H9 (cell line): ENCODE measurements around the gene DYNC1H1. TPM values are rescaled to one million over a fixed set of nuclear protein-coding genes. Genes with fewer than 3 reads are reported as not detected.
"Not testable (repeated sequence)": the region's sequence is repeated elsewhere in the genome, so short reads cannot be mapped to it uniquely, and the experiment has no call there.

ENCODE experiments used
- DNase-seq: peaks from one replicate; pipeline ENCODE4 v3.0.0-alpha.2; 2017
- H2AFZ ChIP-seq: one replicate; pipeline ENCODE4 v1.6.1; 2013; ENCODE audit warnings: mild to moderate bottlenecking, low read length, control low read depth, moderate library complexity
- H2AK5ac ChIP-seq: 2 replicates; pipeline ENCODE4 v1.6.1; 2013; ENCODE audit warnings: low read length, control low read depth, mixed read lengths; ENCODE audit not compliant: insufficient read length
- H2BK120ac ChIP-seq: one replicate; pipeline ENCODE4 v1.6.1; 2013; ENCODE audit warnings: low read depth, mild to moderate bottlenecking, low read length, control low read depth, inconsistent platforms; ENCODE audit not compliant: poor library complexity, severe bottlenecking
- H2BK12ac ChIP-seq: 2 replicates; pipeline ENCODE4 v1.6.1; 2013; ENCODE audit warnings: low read length, control low read depth, mixed read lengths, low read depth; ENCODE audit not compliant: insufficient read length
- H2BK15ac ChIP-seq: 2 replicates; pipeline ENCODE4 v1.6.1; 2013; ENCODE audit warnings: low read depth, low read length, control low read depth
- H2BK20ac ChIP-seq: one replicate; pipeline ENCODE4 v1.6.1; 2013; ENCODE audit warnings: low read depth, mild to moderate bottlenecking, low read length, control low read depth, inconsistent platforms; ENCODE audit not compliant: poor library complexity, severe bottlenecking
- H2BK5ac ChIP-seq: 2 replicates; pipeline ENCODE4 v1.6.1; 2013; ENCODE audit warnings: low read length, control low read depth, mixed read lengths; ENCODE audit not compliant: insufficient read length
- H3K14ac ChIP-seq: 2 replicates; pipeline ENCODE4 v1.6.1; 2013; ENCODE audit warnings: low read length, control low read depth; ENCODE audit not compliant: insufficient read depth
- H3K18ac ChIP-seq: 2 replicates; pipeline ENCODE4 v1.6.1; 2013; ENCODE audit warnings: low read depth, mild to moderate bottlenecking, mixed read lengths, low read length, control low read depth; ENCODE audit not compliant: insufficient read length
- H3K23ac ChIP-seq: 2 replicates; pipeline ENCODE4 v1.6.1; 2013; ENCODE audit warnings: low read length, control low read depth, mixed read lengths, low read depth; ENCODE audit not compliant: insufficient read length
- H3K23me2 ChIP-seq: 2 replicates; pipeline ENCODE4 v1.6.1; 2013; ENCODE audit warnings: low read depth, mild to moderate bottlenecking, mixed read lengths, low read length, control low read depth; ENCODE audit not compliant: insufficient read length, poor library complexity, severe bottlenecking
- H3K27ac ChIP-seq: 2 replicates; pipeline ENCODE4 v1.5.1; 2013; ENCODE audit warnings: low read length, control low read depth, mixed read lengths, low read depth; ENCODE audit not compliant: insufficient read length
- H3K27me3 ChIP-seq: 2 replicates; pipeline ENCODE4 v1.6.1; 2013; ENCODE audit warnings: low read length, control low read depth, inconsistent platforms; ENCODE audit not compliant: insufficient read depth
- H3K4ac ChIP-seq: 2 replicates; pipeline ENCODE4 v1.6.1; 2013; ENCODE audit warnings: low read depth, mild to moderate bottlenecking, control low read depth, inconsistent platforms, low read length, moderate library complexity
- H3K4me1 ChIP-seq: 2 replicates; pipeline ENCODE4 v1.6.1; 2013; ENCODE audit warnings: low read length, control low read depth, inconsistent platforms; ENCODE audit not compliant: insufficient read depth
- H3K4me2 ChIP-seq: 2 replicates; pipeline ENCODE4 v1.6.1; 2013; ENCODE audit warnings: low read length, control low read depth, mixed read lengths; ENCODE audit not compliant: insufficient read length, insufficient read depth
- H3K56ac ChIP-seq: 2 replicates; pipeline ENCODE4 v1.6.1; 2013; ENCODE audit warnings: low read depth, mild to moderate bottlenecking, mixed read lengths, low read length, control low read depth; ENCODE audit not compliant: insufficient read length
- H3K79me1 ChIP-seq: 2 replicates; pipeline ENCODE4 v1.6.1; 2013; ENCODE audit warnings: low read depth, mild to moderate bottlenecking, moderate library complexity, low read length, control low read depth, inconsistent platforms; ENCODE audit not compliant: insufficient read depth, poor library complexity, severe bottlenecking
- H3K79me2 ChIP-seq: 2 replicates; pipeline ENCODE4 v1.6.1; 2013; ENCODE audit warnings: low read length, control low read depth, inconsistent platforms; ENCODE audit not compliant: insufficient read depth
- H3K9ac ChIP-seq: 2 replicates; pipeline ENCODE4 v1.6.1; 2013; ENCODE audit warnings: low read length, control low read depth, mixed read lengths; ENCODE audit not compliant: insufficient read length; ENCODE audit errors: extremely low read depth
- H3K9me3 ChIP-seq: one replicate; pipeline ENCODE4 v1.6.1; 2013; ENCODE audit warnings: low read depth, low read length, inconsistent platforms; ENCODE audit not compliant: control insufficient read depth
- H3T11ph ChIP-seq: one replicate; pipeline ENCODE4 v1.6.1; 2013; ENCODE audit warnings: mild to moderate bottlenecking, low read length, control low read depth, inconsistent platforms
- H4K20me1 ChIP-seq: one replicate; pipeline ENCODE4 v1.6.1; 2013; ENCODE audit not compliant: control insufficient read depth, insufficient read length, insufficient read depth
- H4K5ac ChIP-seq: 2 replicates; pipeline ENCODE4 v1.6.1; 2013; ENCODE audit warnings: low read depth, mild to moderate bottlenecking, mixed read lengths, low read length, control low read depth; ENCODE audit not compliant: insufficient read length
- H4K8ac ChIP-seq: replicated peaks from 2 replicates; pipeline ENCODE4 v1.6.1; 2013; ENCODE audit warnings: low read length, control low read depth, mixed read lengths, low read depth; ENCODE audit not compliant: insufficient read length
- H4K91ac ChIP-seq: 2 replicates; pipeline ENCODE4 v1.6.1; 2013; ENCODE audit warnings: low read depth, mild to moderate bottlenecking, moderate library complexity, mixed read lengths, low read length, control low read depth; ENCODE audit not compliant: insufficient read length
- H3K27ac Mint-ChIP-seq, 3 experiments: 2 replicates in 2 of 3; 3 replicates in 1 of 3; pipeline ENCODE4 v1.8.0; 2020 to 2021; ENCODE audit warnings: mixed read lengths in 3 of 3, mild to moderate bottlenecking in 1 of 3, moderate library complexity in 1 of 3
- H3K27me3 Mint-ChIP-seq: 2 replicates; pipeline ENCODE4 v1.8.0; 2021; ENCODE audit warnings: low read depth, mild to moderate bottlenecking, moderate library complexity, mixed read lengths
- H3K36me3 Mint-ChIP-seq, 3 experiments: 2 replicates in 2 of 3; 3 replicates in 1 of 3; pipeline ENCODE4 v1.8.0; 2020 to 2021; ENCODE audit warnings: low read depth in 3 of 3, mixed read lengths in 3 of 3; ENCODE audit not compliant: insufficient read depth in 1 of 3
- H3K4me1 Mint-ChIP-seq, 2 experiments: 2 replicates each; pipeline ENCODE4 v1.8.0; 2020; ENCODE audit warnings: mixed read lengths in 2 of 2
- H3K4me3 Mint-ChIP-seq, 2 experiments: 2 replicates in 1 of 2; 3 replicates in 1 of 2; pipeline ENCODE4 v1.8.0; 2020 to 2021; ENCODE audit warnings: mild to moderate bottlenecking in 2 of 2, mixed read lengths in 2 of 2, moderate library complexity in 1 of 2
- H3K9me3 Mint-ChIP-seq, 2 experiments: 2 replicates in 1 of 2; 3 replicates in 1 of 2; pipeline ENCODE4 v1.8.0; 2020; ENCODE audit warnings: mild to moderate bottlenecking in 2 of 2, mixed read lengths in 2 of 2, moderate library complexity in 1 of 2
- WGBS: extraction: QIAGEN DNeasy Blood & Tissue Kit; methylation state at CpG from one replicate; pipeline ENCODE4 v1.1.7; 2013; ENCODE audit warnings: missing lambda C conversion rate, low lambda C conversion rate, mixed read lengths; ENCODE audit not compliant: insufficient read length; ENCODE audit errors: extremely low coverage; 5-methylcytosine and 5-hydroxymethylcytosine counted together
- total RNA-seq: library from RNA; stranded (reverse); gene quantifications from 2 replicates; pipeline ENCODE4 v1.2.1, GENCODE V29; 2021
- TF ChIP-seq, protein P1 (sequence below): fragments of 200-600 bp; sonication (generic); conservative IDR thresholded peaks from 3 replicates; pipeline ENCODE4 v1.8.0; 2021; ENCODE audit warnings: antibody characterized with exemption, mild to moderate bottlenecking

The DYNC1H1 gene
- total RNA-seq, 1 experiment from 2014 or later, result 359 TPM

DNA sequence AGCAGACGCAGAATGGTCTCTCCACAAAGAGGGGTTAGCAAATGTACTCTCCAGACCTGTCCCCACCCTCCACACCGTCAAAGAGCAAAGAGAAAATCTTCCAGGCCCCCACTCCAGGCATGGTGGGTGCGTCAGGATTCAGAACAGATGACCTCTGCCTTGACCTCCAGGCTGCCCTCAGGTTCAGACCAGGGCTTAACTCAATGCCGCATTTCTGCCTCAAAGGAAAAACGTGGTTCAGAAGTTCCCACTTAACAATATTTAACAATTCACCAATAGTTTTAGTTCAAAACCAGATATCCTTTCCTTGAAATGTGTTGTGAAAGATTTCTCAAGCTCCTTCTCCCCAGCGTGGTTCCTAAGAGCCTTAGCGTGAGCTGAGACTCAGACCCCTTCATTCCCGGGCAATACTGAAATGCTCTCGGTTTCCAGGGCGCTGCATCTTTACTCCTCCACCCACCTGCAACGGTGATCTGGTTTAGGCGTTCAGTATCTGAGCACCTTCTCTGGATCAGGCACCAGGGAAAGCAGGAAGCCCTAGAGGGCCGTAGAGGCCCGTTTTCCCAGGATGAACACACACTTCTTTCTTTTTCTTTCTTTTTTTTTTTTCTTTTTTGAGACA is 99.5 kb downstream of the DYNC1H1 start:
- H4K8ac ChIP-seq, result no peak overlapping the region
- no CpG with 5 or more reads among the region's 14 CpGs for WGBS
- no peak for DNase-seq
- H3K27me3 ChIP-seq, result no peaks in the 10 kb centered on the region
- no peak overlapping the region for H3K4me3 Mint-ChIP-seq
- no peaks in the 10 kb centered on the region for H3K4me1 ChIP-seq
- no peak overlapping the region for H3K4ac ChIP-seq
- H3K4me1 Mint-ChIP-seq, result peaks cover 5% of the 10 kb centered on the region in 2 experiments
- no peaks in the 10 kb centered on the region for H3K9me3 ChIP-seq
- H3T11ph ChIP-seq, result no peak overlapping the region
- H3K79me1 ChIP-seq, result no peaks in the 10 kb centered on the region
- no peaks in the 10 kb centered on the region for H4K20me1 ChIP-seq
- H4K91ac ChIP-seq, result no peak overlapping the region
- no peak overlapping the region for H3K27ac ChIP-seq
- no peak overlapping the region for H2BK5ac ChIP-seq
- H2BK20ac ChIP-seq, result no peak overlapping the region
- H3K23me2 ChIP-seq, result no peaks in the 10 kb centered on the region
- H3K36me3 Mint-ChIP-seq, result no peaks in the 10 kb centered on the region
- H3K27ac Mint-ChIP-seq, result peak overlapping the region in 1 of 3 experiments; percentile 4; a peak in 2 of 7 replicates
- no peak overlapping the region for H4K5ac ChIP-seq
- no peaks in the 10 kb centered on the region for H3K27me3 Mint-ChIP-seq
- H3K14ac ChIP-seq, result no peak overlapping the region
- no peak overlapping the region for H2AK5ac ChIP-seq
- H3K4me2 ChIP-seq, result no peak overlapping the region
- no peak overlapping the region for H2BK12ac ChIP-seq
- H2BK15ac ChIP-seq, result no peak overlapping the region
- H3K9ac ChIP-seq, result no peak overlapping the region
- H3K56ac ChIP-seq, result no peak overlapping the region
- H3K23ac ChIP-seq, result no peak overlapping the region
- no peaks in the 10 kb centered on the region; a peak in 1 of 5 replicates for H3K9me3 Mint-ChIP-seq
- no peak overlapping the region for H2AFZ ChIP-seq
- no peak overlapping the region for H2BK120ac ChIP-seq
- TF ChIP-seq, protein P1, sequence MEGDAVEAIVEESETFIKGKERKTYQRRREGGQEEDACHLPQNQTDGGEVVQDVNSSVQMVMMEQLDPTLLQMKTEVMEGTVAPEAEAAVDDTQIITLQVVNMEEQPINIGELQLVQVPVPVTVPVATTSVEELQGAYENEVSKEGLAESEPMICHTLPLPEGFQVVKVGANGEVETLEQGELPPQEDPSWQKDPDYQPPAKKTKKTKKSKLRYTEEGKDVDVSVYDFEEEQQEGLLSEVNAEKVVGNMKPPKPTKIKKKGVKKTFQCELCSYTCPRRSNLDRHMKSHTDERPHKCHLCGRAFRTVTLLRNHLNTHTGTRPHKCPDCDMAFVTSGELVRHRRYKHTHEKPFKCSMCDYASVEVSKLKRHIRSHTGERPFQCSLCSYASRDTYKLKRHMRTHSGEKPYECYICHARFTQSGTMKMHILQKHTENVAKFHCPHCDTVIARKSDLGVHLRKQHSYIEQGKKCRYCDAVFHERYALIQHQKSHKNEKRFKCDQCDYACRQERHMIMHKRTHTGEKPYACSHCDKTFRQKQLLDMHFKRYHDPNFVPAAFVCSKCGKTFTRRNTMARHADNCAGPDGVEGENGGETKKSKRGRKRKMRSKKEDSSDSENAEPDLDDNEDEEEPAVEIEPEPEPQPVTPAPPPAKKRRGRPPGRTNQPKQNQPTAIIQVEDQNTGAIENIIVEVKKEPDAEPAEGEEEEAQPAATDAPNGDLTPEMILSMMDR, result no peak
- no peak overlapping the region for H3K18ac ChIP-seq
- no peaks in the 10 kb centered on the region for H3K79me2 ChIP-seq

DNA sequence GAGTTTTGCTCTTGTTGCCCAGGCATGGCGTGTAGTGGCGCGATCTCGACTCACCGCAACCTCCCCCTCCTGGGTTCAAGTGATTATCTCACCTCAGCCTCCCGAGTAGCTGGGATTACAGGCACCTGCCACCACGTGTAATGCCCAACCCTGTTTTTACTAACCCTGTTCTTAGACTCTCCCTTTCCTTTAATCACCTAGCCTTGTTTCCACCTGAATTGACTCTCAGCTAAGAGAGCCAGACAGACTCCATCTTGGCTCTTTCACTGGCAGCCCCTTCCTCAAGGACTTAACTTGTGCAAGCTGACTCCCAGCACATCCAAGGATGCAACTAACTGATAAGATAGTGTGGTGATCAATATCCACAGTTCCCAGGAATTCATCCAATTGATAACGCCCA is 100.2 kb downstream of the DYNC1H1 start:
- H3K4me1 ChIP-seq, H2AFZ ChIP-seq, H3K36me3 Mint-ChIP-seq, H3K27ac ChIP-seq, H2AK5ac ChIP-seq, H3K56ac ChIP-seq, H3K27me3 ChIP-seq, H4K91ac ChIP-seq, H4K20me1 ChIP-seq, H2BK120ac ChIP-seq, H3K23me2 ChIP-seq, H2BK20ac ChIP-seq, H3K79me2 ChIP-seq, H3K18ac ChIP-seq, H3T11ph ChIP-seq, H3K4ac ChIP-seq, H4K5ac ChIP-seq, H3K23ac ChIP-seq, H3K27ac Mint-ChIP-seq, H3K4me1 Mint-ChIP-seq, H3K14ac ChIP-seq, H3K79me1 ChIP-seq, H3K9ac ChIP-seq, DNase-seq, H3K27me3 Mint-ChIP-seq, H3K4me3 Mint-ChIP-seq, H4K8ac ChIP-seq, H2BK12ac ChIP-seq, H2BK5ac ChIP-seq, H3K9me3 Mint-ChIP-seq, H2BK15ac ChIP-seq, H3K4me2 ChIP-seq, H3K9me3 ChIP-seq: not testable (repeated sequence)
- WGBS, result no CpG with 5 or more reads among the region's 8 CpGs
